Neural cell (in vitro differentiated cells): ENCODE measurements around the gene BHLHA9.

Experiments used
- EP300 ChIP-seq: fragments of 450-650 bp; conservative IDR thresholded peaks from 2 replicates; pipeline ENCODE4 v1.6.1; 2014; ENCODE audit warnings: antibody characterized with exemption, mild to moderate bottlenecking, moderate library complexity; ENCODE audit not compliant: poor library complexity, severe bottlenecking
- EZH2 ChIP-seq: fragments of 200-600, 300-800 bp; shearing (Covaris generic), sonication (generic); IDR thresholded peaks from 2 replicates; pipeline ENCODE4 v1.6.1; 2014; ENCODE audit warnings: antibody characterized with exemption, low read length, borderline replicate concordance, mild to moderate bottlenecking; ENCODE audit not compliant: insufficient read depth, poor library complexity, severe bottlenecking
- POLR2AphosphoS5 ChIP-seq: IDR thresholded peaks from 2 replicates; pipeline ENCODE4 v1.6.1; 2012
- TAF1 ChIP-seq: IDR thresholded peaks from 2 replicates; pipeline ENCODE4 v1.6.1; 2012; ENCODE audit warnings: low read depth
- TF ChIP-seq, protein P1 (sequence below): fragments of 450-650 bp; IDR thresholded peaks from 2 replicates; pipeline ENCODE4 v1.5.1; 2014; ENCODE audit warnings: antibody characterized with exemption, mild to moderate bottlenecking, moderate library complexity; ENCODE audit not compliant: poor library complexity, severe bottlenecking
- TF ChIP-seq, protein P2 (sequence below): IDR thresholded peaks from 2 replicates; pipeline ENCODE4 v1.6.1; 2012; ENCODE audit warnings: borderline replicate concordance

DNA sequence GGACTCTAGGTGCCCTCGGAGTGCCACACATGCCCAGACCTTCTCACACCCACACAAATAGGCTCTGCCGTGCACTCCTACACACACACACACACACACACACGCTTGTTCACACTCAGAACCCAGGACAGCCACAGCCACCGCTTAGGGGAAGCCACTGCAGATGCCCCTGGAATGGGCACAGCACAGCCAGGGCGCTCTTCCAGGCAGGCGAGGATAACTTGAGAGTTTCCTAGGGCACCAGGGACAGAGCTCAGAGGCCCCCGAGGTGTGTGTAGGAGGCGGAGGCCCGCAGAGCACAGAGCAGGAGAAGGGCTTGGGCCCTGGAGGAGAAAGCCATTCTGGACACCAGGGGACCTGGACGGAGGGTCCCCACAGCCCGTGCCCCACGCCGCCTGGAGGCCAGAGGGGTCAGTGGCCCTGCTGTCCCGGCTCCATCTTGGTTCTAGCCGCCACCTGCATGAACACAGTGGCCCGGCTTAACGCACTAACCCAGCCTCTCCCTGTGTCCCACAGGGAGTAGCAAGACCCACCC is 30.2 kb downstream of the BHLHA9 start:
- TF ChIP-seq, protein P1, sequence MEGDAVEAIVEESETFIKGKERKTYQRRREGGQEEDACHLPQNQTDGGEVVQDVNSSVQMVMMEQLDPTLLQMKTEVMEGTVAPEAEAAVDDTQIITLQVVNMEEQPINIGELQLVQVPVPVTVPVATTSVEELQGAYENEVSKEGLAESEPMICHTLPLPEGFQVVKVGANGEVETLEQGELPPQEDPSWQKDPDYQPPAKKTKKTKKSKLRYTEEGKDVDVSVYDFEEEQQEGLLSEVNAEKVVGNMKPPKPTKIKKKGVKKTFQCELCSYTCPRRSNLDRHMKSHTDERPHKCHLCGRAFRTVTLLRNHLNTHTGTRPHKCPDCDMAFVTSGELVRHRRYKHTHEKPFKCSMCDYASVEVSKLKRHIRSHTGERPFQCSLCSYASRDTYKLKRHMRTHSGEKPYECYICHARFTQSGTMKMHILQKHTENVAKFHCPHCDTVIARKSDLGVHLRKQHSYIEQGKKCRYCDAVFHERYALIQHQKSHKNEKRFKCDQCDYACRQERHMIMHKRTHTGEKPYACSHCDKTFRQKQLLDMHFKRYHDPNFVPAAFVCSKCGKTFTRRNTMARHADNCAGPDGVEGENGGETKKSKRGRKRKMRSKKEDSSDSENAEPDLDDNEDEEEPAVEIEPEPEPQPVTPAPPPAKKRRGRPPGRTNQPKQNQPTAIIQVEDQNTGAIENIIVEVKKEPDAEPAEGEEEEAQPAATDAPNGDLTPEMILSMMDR: no peak
- TF ChIP-seq, protein P2, sequence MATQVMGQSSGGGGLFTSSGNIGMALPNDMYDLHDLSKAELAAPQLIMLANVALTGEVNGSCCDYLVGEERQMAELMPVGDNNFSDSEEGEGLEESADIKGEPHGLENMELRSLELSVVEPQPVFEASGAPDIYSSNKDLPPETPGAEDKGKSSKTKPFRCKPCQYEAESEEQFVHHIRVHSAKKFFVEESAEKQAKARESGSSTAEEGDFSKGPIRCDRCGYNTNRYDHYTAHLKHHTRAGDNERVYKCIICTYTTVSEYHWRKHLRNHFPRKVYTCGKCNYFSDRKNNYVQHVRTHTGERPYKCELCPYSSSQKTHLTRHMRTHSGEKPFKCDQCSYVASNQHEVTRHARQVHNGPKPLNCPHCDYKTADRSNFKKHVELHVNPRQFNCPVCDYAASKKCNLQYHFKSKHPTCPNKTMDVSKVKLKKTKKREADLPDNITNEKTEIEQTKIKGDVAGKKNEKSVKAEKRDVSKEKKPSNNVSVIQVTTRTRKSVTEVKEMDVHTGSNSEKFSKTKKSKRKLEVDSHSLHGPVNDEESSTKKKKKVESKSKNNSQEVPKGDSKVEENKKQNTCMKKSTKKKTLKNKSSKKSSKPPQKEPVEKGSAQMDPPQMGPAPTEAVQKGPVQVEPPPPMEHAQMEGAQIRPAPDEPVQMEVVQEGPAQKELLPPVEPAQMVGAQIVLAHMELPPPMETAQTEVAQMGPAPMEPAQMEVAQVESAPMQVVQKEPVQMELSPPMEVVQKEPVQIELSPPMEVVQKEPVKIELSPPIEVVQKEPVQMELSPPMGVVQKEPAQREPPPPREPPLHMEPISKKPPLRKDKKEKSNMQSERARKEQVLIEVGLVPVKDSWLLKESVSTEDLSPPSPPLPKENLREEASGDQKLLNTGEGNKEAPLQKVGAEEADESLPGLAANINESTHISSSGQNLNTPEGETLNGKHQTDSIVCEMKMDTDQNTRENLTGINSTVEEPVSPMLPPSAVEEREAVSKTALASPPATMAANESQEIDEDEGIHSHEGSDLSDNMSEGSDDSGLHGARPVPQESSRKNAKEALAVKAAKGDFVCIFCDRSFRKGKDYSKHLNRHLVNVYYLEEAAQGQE: no peak
- no peak for TF ChIP-seq POLR2AphosphoS5
- TF ChIP-seq TAF1: no peak
- no peak for TF ChIP-seq EP300
- TF ChIP-seq EZH2: no peak
